Erythroblast (primary cell): ENCODE measurements around the gene TUNAR.

Experiments used
- GATA1 ChIP-seq: IDR thresholded peaks from 2 replicates; pipeline ENCODE4 v1.6.1; 2011; ENCODE audit warnings: low read depth, mild to moderate bottlenecking, control low read depth, low read length, moderate library complexity
- POLR2A ChIP-seq: IDR thresholded peaks from 2 replicates; pipeline ENCODE4 v1.6.1; 2011; ENCODE audit warnings: mild to moderate bottlenecking, low read length

DNA sequence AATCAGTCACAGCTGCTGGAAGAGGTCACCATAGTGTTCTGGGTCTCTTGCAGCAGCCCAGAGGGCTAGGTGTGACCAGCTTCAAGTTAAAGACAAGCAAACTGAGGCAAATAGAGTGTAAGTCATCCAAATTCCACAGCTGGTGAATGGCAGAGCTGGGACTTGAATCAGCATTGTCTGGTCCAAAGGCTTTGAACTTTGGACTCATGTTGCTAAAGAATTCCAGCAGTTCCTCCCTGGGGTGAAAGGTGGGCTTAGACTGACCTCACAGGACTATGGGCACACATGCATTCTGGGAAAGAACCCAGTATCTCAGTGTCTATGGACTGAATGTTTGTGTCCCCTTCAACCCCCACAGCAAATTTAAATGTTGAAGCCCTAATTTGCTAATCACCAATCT is 54.8 kb downstream of the TUNAR start:
- no peak for TF ChIP-seq POLR2A
- TF ChIP-seq GATA1, result no peak
